CD4-positive, alpha-beta T cell (primary cell): Measurements from ENCODE around the gene KCNAB2. TPM values are rescaled to one million over a fixed set of nuclear protein-coding genes. Genes with fewer than 3 reads are reported as not detected.
A peak's percentile ranks its signal among the peaks of the same experiment; 100 is the strongest.

Experiments
- ATAC-seq: fragments of 200-7000 bp; cut with Tn5 transposase; one replicate; pipeline ENCODE4 v1.10.0; 2022; ENCODE audit warnings: mild to moderate bottlenecking; ENCODE audit not compliant: poor library complexity
- CTCF ChIA-PET: fragments of 350-600 bp; sonication (Branson Sonifier 250); formaldehyde crosslinking; loops from one replicate; lab custom pipeline; 2021; ENCODE audit warnings: antibody characterized with exemption, inconsistent platforms; lab: Charles Lee
- POLR2A ChIA-PET: fragments of 350-600 bp; sonication (Branson Sonifier 250); formaldehyde crosslinking; loops from one replicate; lab custom pipeline; 2021; ENCODE audit warnings: antibody characterized with exemption, inconsistent platforms; lab: Charles Lee
- DNase-seq, 14 experiments: peaks; one replicate each; pipeline ENCODE4 v3.0.0-alpha.2; 2013 to 2020; ENCODE audit warnings: mixed read lengths in 2 of 14
- H3K27ac ChIP-seq, 2 donors: one replicate each; pipeline versions ENCODE4 v1.5.1 to v1.7.0; 2013; ENCODE audit warnings: low read length in 2 of 2, low read depth in 1 of 2, mild to moderate bottlenecking in 1 of 2
- H3K27me3 ChIP-seq, 2 experiments: 1 replicate in 1 of 2; 2 replicates in 1 of 2; pipeline versions ENCODE4 v1.6.1 to v1.7.0; 2013; ENCODE audit warnings: low read length in 2 of 2, control low read depth in 1 of 2, mild to moderate bottlenecking in 1 of 2, moderate library complexity in 1 of 2; ENCODE audit not compliant: insufficient read depth in 2 of 2, control insufficient read depth in 1 of 2
- H3K36me3 ChIP-seq: one replicate; pipeline ENCODE4 v1.6.1; 2013; ENCODE audit warnings: low read length, control low read depth; ENCODE audit not compliant: insufficient read depth
- H3K4me1 ChIP-seq: one replicate; pipeline ENCODE4 v1.6.1; 2013; ENCODE audit warnings: low read length, control low read depth; ENCODE audit not compliant: insufficient read depth
- H3K4me3 ChIP-seq: one replicate; pipeline ENCODE4 v1.5.1; 2013; ENCODE audit warnings: mild to moderate bottlenecking, low read length, moderate library complexity
- H3K9me3 ChIP-seq, 2 experiments: 1 replicate in 1 of 2; 2 replicates in 1 of 2; pipeline versions ENCODE4 v1.6.1 to v1.7.0; 2013; ENCODE audit warnings: low read length in 2 of 2, mild to moderate bottlenecking in 2 of 2, control low read depth in 1 of 2, moderate library complexity in 1 of 2; ENCODE audit not compliant: control insufficient read depth in 1 of 2, insufficient read depth in 1 of 2
- H3K27ac Mint-ChIP-seq: one replicate; pipeline ENCODE4 v1.8.0; 2020; ENCODE audit warnings: mixed read lengths
- H3K27me3 Mint-ChIP-seq: one replicate; pipeline ENCODE4 v1.8.0; 2021; ENCODE audit warnings: mixed read lengths
- H3K36me3 Mint-ChIP-seq: one replicate; pipeline ENCODE4 v1.8.0; 2021; ENCODE audit warnings: low read depth, mixed read lengths
- H3K4me1 Mint-ChIP-seq: one replicate; pipeline ENCODE4 v1.8.0; 2021; ENCODE audit warnings: low read depth, mixed read lengths
- H3K4me3 Mint-ChIP-seq: one replicate; pipeline ENCODE4 v1.8.0; 2020; ENCODE audit warnings: mild to moderate bottlenecking, mixed read lengths
- H3K9me3 Mint-ChIP-seq: one replicate; pipeline ENCODE4 v1.8.0; 2020; ENCODE audit warnings: mixed read lengths
- CTCF ChIP-seq: fragments of 200-600 bp; IDR thresholded peaks from one replicate; pipeline ENCODE4 v1.8.0; 2022; ENCODE audit warnings: antibody characterized with exemption, mild to moderate bottlenecking
- intact Hi-C, 2 experiments: fragments of 100-400 bp; cut with DNase I in 1 of 2; cut with micrococcal nuclease in 1 of 2; formaldehyde crosslinking; loops; one replicate each; pipeline versions ENCODE4 v1.15.1 to v1.9.0; 2023 to 2025; cut with DNase I, micrococcal nuclease
- total RNA-seq, 174 experiments: library from RNA in 2 of 174; stranded (reverse) in 2 of 174; gene quantifications; one replicate each; pipeline ENCODE4 v1.2.3 and lab custom pipeline; 2021 to 2026

The KCNAB2 gene
- total RNA-seq, 2 experiments from 2014 or later, result 147 to 155 TPM

- peak overlapping the region; percentile 8 for H3K27ac Mint-ChIP-seq
- CTCF ChIA-PET, result no interaction called here
- POLR2A ChIA-PET, result no interaction called here
These were observed 52.1 kb downstream of the KCNAB2 start for GRCh38 chr1:6097824-6098223.

GRCh38 chr1:6098303-6099215 lies 52.9 kb downstream of the KCNAB2 start:
- ChIA-PET POLR2A (no interaction called here), CTCF (no interaction called here)
- DNase-seq (no peak), ATAC-seq (no peak)
- no peaks in the 10 kb centered on the region for H3K27me3 Mint-ChIP-seq
- H3K27ac Mint-ChIP-seq, result peak overlapping the region; percentile 8
- no peaks in the 10 kb centered on the region for H3K27me3 ChIP-seq
- H3K4me1 ChIP-seq, result no peaks in the 10 kb centered on the region
- H3K4me3 ChIP-seq, result no peak overlapping the region
- H3K27ac ChIP-seq, result no peak overlapping the region
- intact Hi-C loops, result no loop called here
- no peaks in the 10 kb centered on the region for H3K4me1 Mint-ChIP-seq
- H3K9me3 Mint-ChIP-seq, result no peaks in the 10 kb centered on the region
- peaks cover 37% of the 10 kb centered on the region for H3K36me3 ChIP-seq
- peaks cover 0 to 6% of the 10 kb centered on the region in 2 experiments for H3K9me3 ChIP-seq
- H3K4me3 Mint-ChIP-seq, result no peak overlapping the region
- peaks cover 23% of the 10 kb centered on the region for H3K36me3 Mint-ChIP-seq
- no peak for TF ChIP-seq CTCF

More at GRCh38 chr1:6097824-6098223, 52.1 kb downstream of the KCNAB2 start:
- no peaks in the 10 kb centered on the region for H3K27me3 Mint-ChIP-seq
- no peak for TF ChIP-seq CTCF
- Histone ChIP-seq H3K9me3 (peaks cover 0 to 6% of the 10 kb centered on the region in 2 experiments), H3K4me1 (no peaks in the 10 kb centered on the region), H3K27me3 (no peaks in the 10 kb centered on the region), H3K36me3 (peaks cover 45% of the 10 kb centered on the region), H3K27ac (no peak overlapping the region), H3K4me3 (no peak overlapping the region)
- DNase-seq (no peak), ATAC-seq (no peak)
- H3K4me3 Mint-ChIP-seq, result no peak overlapping the region
- H3K9me3 Mint-ChIP-seq, result no peaks in the 10 kb centered on the region
- H3K4me1 Mint-ChIP-seq, result no peaks in the 10 kb centered on the region
- peaks cover 30% of the 10 kb centered on the region for H3K36me3 Mint-ChIP-seq
- intact Hi-C loops, result no loop called here

- Mint-ChIP-seq H3K36me3 (peaks cover 16% of the 10 kb centered on the region), H3K4me1 (no peaks in the 10 kb centered on the region), H3K9me3 (no peaks in the 10 kb centered on the region), H3K27ac (no peak overlapping the region), H3K4me3 (no peak overlapping the region), H3K27me3 (no peaks in the 10 kb centered on the region)
- ChIA-PET POLR2A (no interaction called here), CTCF (no interaction called here)
- peaks cover 30% of the 10 kb centered on the region for H3K36me3 ChIP-seq
- no peak overlapping the region for H3K4me3 ChIP-seq
- no peak overlapping the region for H3K27ac ChIP-seq
- intact Hi-C loops, result no loop called here
- peaks cover 0 to 6% of the 10 kb centered on the region in 2 experiments for H3K9me3 ChIP-seq
- DNase-seq, result no peak
- no peak for TF ChIP-seq CTCF
- H3K4me1 ChIP-seq, result no peaks in the 10 kb centered on the region
- ATAC-seq, result no peak
- H3K27me3 ChIP-seq, result no peaks in the 10 kb centered on the region
These were observed 53.6 kb downstream of the KCNAB2 start for GRCh38 chr1:6099297-6099696.
